GM18505 (cell line): ENCODE data around the gene CCDC78.
A peak's percentile ranks its signal among the peaks of the same experiment; 100 is the strongest.

Experiments used
- ATAC-seq: cut with Tn5 transposase; IDR thresholded peaks from one replicate; pipeline ENCODE4 v1.9.1; 2021; ENCODE audit not compliant: unreplicated experiment
- POLR2A ChIP-seq: IDR thresholded peaks from 4 replicates; pipeline ENCODE4 v1.6.1; 2011; ENCODE audit warnings: borderline replicate concordance; ENCODE audit not compliant: insufficient read depth, insufficient read length; ENCODE audit errors: extremely low read depth

CCDC78 gene

DNA sequence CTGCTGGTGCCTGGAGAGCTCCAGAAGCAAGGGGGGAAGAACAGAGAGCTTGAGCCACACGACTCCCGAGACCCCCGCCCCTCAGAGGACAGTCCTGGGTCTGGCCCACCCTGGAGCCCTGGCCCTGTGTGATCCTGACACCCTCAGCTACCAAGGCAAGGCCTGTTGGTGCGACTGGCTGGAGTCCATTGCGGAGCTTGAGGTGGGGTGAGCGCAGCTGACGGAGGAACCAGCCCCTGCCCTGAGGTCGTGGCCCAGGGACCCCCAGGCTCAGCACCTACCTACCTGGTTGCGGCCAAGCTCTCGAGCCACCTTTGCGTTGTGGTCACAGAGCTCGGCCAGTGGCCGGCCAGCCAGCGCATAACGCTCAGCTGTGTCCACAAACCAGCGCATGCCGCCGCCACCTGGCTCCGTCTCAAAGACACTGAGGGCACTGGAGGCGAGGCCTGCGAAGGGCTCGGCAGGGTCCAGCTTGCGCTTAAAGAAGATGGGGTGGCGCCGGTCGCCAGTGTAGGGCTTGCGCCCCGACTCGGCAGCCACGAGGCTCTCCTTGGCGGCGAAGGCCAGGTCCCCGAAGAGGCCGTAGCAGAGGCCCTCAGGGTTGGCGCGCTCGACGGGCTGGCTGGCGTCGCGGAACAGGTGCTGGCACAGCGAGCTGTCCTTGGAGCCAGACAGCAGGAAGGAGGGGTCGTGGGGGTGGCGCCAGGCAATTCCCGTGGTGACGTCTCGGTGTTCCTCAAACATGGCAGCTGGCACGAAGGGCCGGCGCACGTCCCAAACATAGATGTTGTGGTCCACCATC lies 39.6 kb downstream of the CCDC78 start:
- no peak for ATAC-seq

GRCh38 chr16:685967-686366 lies 40.3 kb downstream of the CCDC78 start:
- ATAC-seq, result no peak
- no peak for TF ChIP-seq POLR2A

More for the DNA sequence above, 39.6 kb downstream of the CCDC78 start:
- no peak for TF ChIP-seq POLR2A

- no peak for ATAC-seq
- TF ChIP-seq POLR2A, result no peak
Observed at GRCh38 chr16:684961-685696, 41.1 kb downstream of the CCDC78 start.

DNA sequence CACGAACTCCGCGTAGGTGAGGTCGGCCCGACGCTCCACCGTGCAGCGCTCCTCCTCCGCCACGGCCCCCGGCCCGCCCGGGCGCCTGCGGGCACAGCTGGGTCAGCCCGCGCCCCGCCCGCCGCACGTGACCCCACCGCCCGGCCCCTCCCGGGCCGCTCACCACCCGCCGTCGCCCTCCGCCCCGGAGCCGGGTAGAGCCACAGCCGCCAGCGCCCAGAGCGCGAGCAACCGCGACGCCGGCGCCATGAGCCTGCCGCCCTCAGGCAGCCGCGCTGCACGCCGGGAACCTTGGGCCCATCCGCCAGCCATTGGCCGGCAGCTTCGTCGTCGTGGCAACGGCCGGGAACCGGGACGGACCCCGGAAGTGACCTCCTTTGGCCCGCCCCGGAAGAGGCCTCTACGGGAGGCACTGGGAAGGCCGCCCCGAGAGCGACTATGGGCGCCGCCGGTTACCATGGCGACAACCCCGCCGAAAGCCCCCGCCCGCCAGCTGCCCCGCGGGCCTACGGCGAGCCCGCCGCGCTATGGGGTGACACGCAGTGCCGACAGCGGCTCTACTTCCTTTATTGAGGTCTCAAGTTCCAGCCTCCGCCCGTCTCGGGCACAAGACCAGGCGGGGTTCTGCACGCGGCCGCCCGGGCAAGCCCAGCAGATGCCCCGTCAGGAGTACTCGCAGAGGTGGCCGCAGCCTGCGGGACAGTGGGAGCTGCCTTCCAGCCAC lies 42.0 kb downstream of the CCDC78 start, which contains the start of gene JMJD8:
Gene JMJD8 (minus strand): TSS at position 264 of the 724 bp plus-strand sequence. CDS start 15 bp downstream, at position 249.
- peak; percentile 50 for ATAC-seq
- TF ChIP-seq POLR2A, result peak; percentile 90

- TF ChIP-seq POLR2A, result peak; percentile 30
- ATAC-seq, result no peak
Observed at GRCh38 chr16:683396-684070, 42.7 kb downstream of the CCDC78 start.

- TF ChIP-seq POLR2A, result no peak
- no peak for ATAC-seq
Observed at GRCh38 chr16:682493-683395, 43.5 kb downstream of the CCDC78 start.

GRCh38 chr16:681746-682427 lies 44.4 kb downstream of the CCDC78 start:
- no peak for ATAC-seq
- no peak for TF ChIP-seq POLR2A

- TF ChIP-seq POLR2A, result no peak
- ATAC-seq, result no peak
Observed at GRCh38 chr16:680967-681745, 45.1 kb downstream of the CCDC78 start.

- TF ChIP-seq POLR2A, result no peak
- peak; percentile 0 for ATAC-seq
Observed at GRCh38 chr16:680625-680945, 45.7 kb downstream of the CCDC78 start.

GRCh38 chr16:679814-680624 lies 46.2 kb downstream of the CCDC78 start, which contains the start of gene STUB1:
Gene STUB1 (plus strand): TSS chr16:680410. CDS start chr16:680526, 116 bp downstream.
- TF ChIP-seq POLR2A, result peak; percentile 86
- peak; percentile 37 for ATAC-seq
